GM12878 (cell line): ENCODE data around the gene ZNF610. TPM values are rescaled to one million over a fixed set of nuclear protein-coding genes. Genes with fewer than 3 reads are reported as not detected.

Source experiments
- BACH1 ChIP-seq: fragments of 450-650 bp; IDR thresholded peaks from 2 replicates; pipeline ENCODE4 v1.6.1; 2017; ENCODE audit warnings: mild to moderate bottlenecking, borderline replicate concordance
- BHLHE40 ChIP-seq, 2 experiments: fragments of 450-650 bp in 1 of 2; IDR thresholded peaks; 2 replicates each; pipeline ENCODE4 v1.6.1; 2011 to 2017; ENCODE audit warnings: low read depth in 2 of 2, borderline replicate concordance in 1 of 2, improper control_type of control experiment in 1 of 2, low read length in 1 of 2, mild to moderate bottlenecking in 1 of 2
- DPF2 ChIP-seq: fragments of 450-650 bp; IDR thresholded peaks from 2 replicates; pipeline ENCODE4 v1.6.1; 2017; ENCODE audit warnings: mild to moderate bottlenecking
- EGR1 ChIP-seq, 2 experiments: IDR thresholded peaks; 1 replicate in 1 of 2; 2 replicates in 1 of 2; pipeline ENCODE4 v1.6.1; 2011 to 2012; ENCODE audit warnings: low read depth in 2 of 2, low read length in 2 of 2, borderline replicate concordance in 1 of 2, mild to moderate bottlenecking in 1 of 2, moderate library complexity in 1 of 2
- ETV6 ChIP-seq, 2 experiments: fragments of 450-650 bp in 1 of 2; IDR thresholded peaks in 1 of 2; conservative IDR thresholded peaks in 1 of 2; 2 replicates each; pipeline ENCODE4 v1.6.1; 2014; ENCODE audit warnings: antibody characterized with exemption in 1 of 2, borderline replicate concordance in 1 of 2, low read depth in 1 of 2, mild to moderate bottlenecking in 1 of 2, moderate library complexity in 1 of 2
- HDAC2 ChIP-seq: fragments of 200-600 bp; sonication (generic); IDR thresholded peaks from 2 replicates; pipeline ENCODE4 v1.6.1; 2017
- HDGF ChIP-seq: fragments of 450-650 bp; IDR thresholded peaks from 2 replicates; pipeline ENCODE4 v1.6.1; 2016; ENCODE audit warnings: antibody characterized with exemption
- MYB ChIP-seq: fragments of 150-350 bp; IDR thresholded peaks from 2 replicates; pipeline ENCODE4 v1.6.1; 2014; ENCODE audit warnings: mild to moderate bottlenecking, low read depth, low read length, borderline replicate concordance
- NBN ChIP-seq: fragments of 450-650 bp; IDR thresholded peaks from 2 replicates; pipeline ENCODE4 v1.6.1; 2016
- NR2C1 ChIP-seq: fragments of 450-650 bp; IDR thresholded peaks from 2 replicates; pipeline ENCODE4 v1.6.1; 2017; ENCODE audit warnings: antibody characterized with exemption, mild to moderate bottlenecking, moderate library complexity
- PAX8 ChIP-seq: fragments of 450-650 bp; IDR thresholded peaks from 2 replicates; pipeline ENCODE4 v1.6.1; 2017; ENCODE audit warnings: mild to moderate bottlenecking, moderate library complexity
- POLR2A ChIP-seq: IDR thresholded peaks from 2 replicates; pipeline ENCODE4 v1.6.1; 2011; ENCODE audit warnings: low read depth, mild to moderate bottlenecking, low read length
- POLR2AphosphoS5 ChIP-seq: IDR thresholded peaks from 2 replicates; pipeline ENCODE4 v1.6.1; 2011; ENCODE audit warnings: mild to moderate bottlenecking, low read length, inconsistent platforms
- POU2F2 ChIP-seq: IDR thresholded peaks from 3 replicates; pipeline ENCODE4 v1.6.1; 2011; ENCODE audit warnings: low read depth, mild to moderate bottlenecking, low read length, borderline replicate concordance
- RUNX3 ChIP-seq: IDR thresholded peaks from 2 replicates; pipeline ENCODE4 v1.6.1; 2012; ENCODE audit warnings: low read length, inconsistent platforms
- STAT1 ChIP-seq: fragments of 450-650 bp; conservative IDR thresholded peaks from 2 replicates; pipeline ENCODE4 v1.6.1; 2014; ENCODE audit warnings: antibody characterized with exemption, mild to moderate bottlenecking
- TAF1 ChIP-seq: IDR thresholded peaks from 2 replicates; pipeline ENCODE4 v1.6.1; 2011; ENCODE audit warnings: mild to moderate bottlenecking, low read depth, low read length, borderline replicate concordance
- TCF3 ChIP-seq: IDR thresholded peaks from 2 replicates; pipeline ENCODE4 v1.6.1; 2012; ENCODE audit warnings: low read depth, mild to moderate bottlenecking, low read length, borderline replicate concordance; ENCODE audit not compliant: insufficient read depth
- YY1 ChIP-seq: IDR thresholded peaks from 2 replicates; pipeline ENCODE4 v1.6.1; 2011; ENCODE audit warnings: low read depth, mild to moderate bottlenecking, low read length
- ZNF207 ChIP-seq: fragments of 450-650 bp; IDR thresholded peaks from 2 replicates; pipeline ENCODE4 v1.6.1; 2014; ENCODE audit warnings: antibody characterized with exemption, mild to moderate bottlenecking, borderline replicate concordance
- ZSCAN29 ChIP-seq: fragments of 450-650 bp; IDR thresholded peaks from 2 replicates; pipeline ENCODE4 v1.6.1; 2017; ENCODE audit warnings: mild to moderate bottlenecking, moderate library complexity
- polyA plus RNA-seq, 11 experiments: library from polyadenylated mRNA; depleted of rRNA in 4 of 11; unstranded in 6 of 11; stranded (reverse) in 5 of 11; fragments of >200 nt; fragmentation: Nextera tagmentation in 4 of 11; fragmentation: Illumina TruSeq in 1 of 11; extraction: Ambion mirVana in 4 of 11; extraction: Trizol in 1 of 11; gene quantifications; 1 replicate in 1 of 11; 2 replicates in 10 of 11; pipeline versions ENCODE4 v1.2.1 to v1.2.3, GENCODE V29; 2011 to 2016; ENCODE audit warnings: inconsistent platforms in 2 of 11, missing spikeins in 2 of 11, low read depth in 1 of 11
- total RNA-seq, 4 experiments: library from RNA; depleted of rRNA in 3 of 4; stranded (reverse); fragments of >200 nt in 3 of 4; fragmentation: Illumina TruSeq in 1 of 4; extraction: Trizol in 1 of 4; gene quantifications; 2 replicates each; pipeline versions ENCODE4 v1.2.1 to v1.2.3, GENCODE V29; 2013 to 2021
- TF ChIP-seq, protein P1 (sequence below): fragments of 150-350 bp; IDR thresholded peaks from 2 replicates; pipeline ENCODE4 v1.6.1; 2014; ENCODE audit warnings: mild to moderate bottlenecking, low read depth, low read length
- TF ChIP-seq, protein P2 (sequence below): IDR thresholded peaks from 2 replicates; pipeline ENCODE4 v1.6.1; 2011; ENCODE audit warnings: borderline replicate concordance, low read depth, mild to moderate bottlenecking, moderate library complexity, low read length; ENCODE audit not compliant: insufficient read depth, poor library complexity, severe bottlenecking
- TF ChIP-seq, protein P3 (sequence below): fragments of 450-650 bp; IDR thresholded peaks from 2 replicates; pipeline ENCODE4 v1.6.1; 2017; ENCODE audit warnings: antibody characterized with exemption, mild to moderate bottlenecking, moderate library complexity

ZNF610 gene
- total and polyA plus RNA-seq, 10 of the 15 experiments (the other 5 are each of a cell fraction or from before 2014, with no cell fraction given): 0.11 to 1.2 (median 0.53) TPM

DNA sequence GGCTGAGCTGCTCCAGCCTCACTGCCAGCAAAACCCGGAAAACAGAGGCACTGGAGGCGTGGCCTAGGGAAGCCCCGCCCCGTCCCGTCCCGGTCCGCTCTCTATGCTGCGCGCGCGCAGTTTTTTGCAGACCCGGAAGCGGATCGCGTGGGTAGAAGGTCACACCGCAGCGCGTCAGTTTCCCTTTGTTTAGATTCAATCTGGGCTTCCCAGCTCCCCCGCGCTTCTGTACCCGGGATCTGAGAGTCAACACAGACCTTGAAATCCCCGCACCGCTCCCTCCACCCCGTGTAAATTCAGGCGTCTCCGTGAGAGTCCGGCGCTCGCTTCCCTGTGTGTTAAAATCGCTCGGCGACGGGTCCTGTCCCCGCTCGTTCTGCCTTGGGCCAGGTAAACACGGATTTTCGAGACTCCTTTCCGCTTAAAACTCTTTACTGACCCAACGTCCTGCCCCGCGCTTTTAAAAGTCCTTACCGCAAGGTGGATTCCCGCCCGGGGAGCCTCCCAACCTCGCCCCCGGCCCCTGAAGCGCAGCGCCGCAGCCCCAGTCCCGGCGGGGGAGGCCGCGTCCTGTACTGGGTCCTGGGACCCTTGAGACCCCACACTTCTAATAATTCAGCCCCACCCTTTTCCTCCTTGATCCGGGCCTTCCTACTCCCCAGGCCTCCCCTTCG lies at the start of gene ZNF610 (continued):
- TF ChIP-seq BACH1: no peak
- TF ChIP-seq POLR2AphosphoS5: peak; percentile 73
- peak in 1 of 2 experiments; percentile 60; a peak in 1 of 3 replicates for TF ChIP-seq EGR1 (IDR thresholded peaks at IDR 0.05; ENCODE audit: borderline replicate concordance in 1 of 2, low read depth in 2 of 2, low read length in 2 of 2)
- TF ChIP-seq, protein P1, sequence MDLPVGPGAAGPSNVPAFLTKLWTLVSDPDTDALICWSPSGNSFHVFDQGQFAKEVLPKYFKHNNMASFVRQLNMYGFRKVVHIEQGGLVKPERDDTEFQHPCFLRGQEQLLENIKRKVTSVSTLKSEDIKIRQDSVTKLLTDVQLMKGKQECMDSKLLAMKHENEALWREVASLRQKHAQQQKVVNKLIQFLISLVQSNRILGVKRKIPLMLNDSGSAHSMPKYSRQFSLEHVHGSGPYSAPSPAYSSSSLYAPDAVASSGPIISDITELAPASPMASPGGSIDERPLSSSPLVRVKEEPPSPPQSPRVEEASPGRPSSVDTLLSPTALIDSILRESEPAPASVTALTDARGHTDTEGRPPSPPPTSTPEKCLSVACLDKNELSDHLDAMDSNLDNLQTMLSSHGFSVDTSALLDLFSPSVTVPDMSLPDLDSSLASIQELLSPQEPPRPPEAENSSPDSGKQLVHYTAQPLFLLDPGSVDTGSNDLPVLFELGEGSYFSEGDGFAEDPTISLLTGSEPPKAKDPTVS: no peak
- no peak for TF ChIP-seq HDGF
- TF ChIP-seq NBN: no peak
- TF ChIP-seq MYB: no peak
- TF ChIP-seq HDAC2: no peak
- TF ChIP-seq RUNX3: peak; percentile 26; the same call in 1 of the 2 replicates
- TF ChIP-seq, protein P2, sequence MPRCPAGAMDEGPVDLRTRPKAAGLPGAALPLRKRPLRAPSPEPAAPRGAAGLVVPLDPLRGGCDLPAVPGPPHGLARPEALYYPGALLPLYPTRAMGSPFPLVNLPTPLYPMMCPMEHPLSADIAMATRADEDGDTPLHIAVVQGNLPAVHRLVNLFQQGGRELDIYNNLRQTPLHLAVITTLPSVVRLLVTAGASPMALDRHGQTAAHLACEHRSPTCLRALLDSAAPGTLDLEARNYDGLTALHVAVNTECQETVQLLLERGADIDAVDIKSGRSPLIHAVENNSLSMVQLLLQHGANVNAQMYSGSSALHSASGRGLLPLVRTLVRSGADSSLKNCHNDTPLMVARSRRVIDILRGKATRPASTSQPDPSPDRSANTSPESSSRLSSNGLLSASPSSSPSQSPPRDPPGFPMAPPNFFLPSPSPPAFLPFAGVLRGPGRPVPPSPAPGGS: no peak
- peak; percentile 84 for TF ChIP-seq NR2C1
- no peak for TF ChIP-seq PAX8
- no peak for TF ChIP-seq BHLHE40 (IDR thresholded peaks at IDR 0.05; ENCODE audit: borderline replicate concordance in 1 of 2, low read depth in 2 of 2, low read length in 1 of 2)
- 0 out of 2 replicates have a peak, but pooled peaks have one; percentile 13 for TF ChIP-seq STAT1
- TF ChIP-seq POLR2A: peak; percentile 68
- TF ChIP-seq, protein P3, sequence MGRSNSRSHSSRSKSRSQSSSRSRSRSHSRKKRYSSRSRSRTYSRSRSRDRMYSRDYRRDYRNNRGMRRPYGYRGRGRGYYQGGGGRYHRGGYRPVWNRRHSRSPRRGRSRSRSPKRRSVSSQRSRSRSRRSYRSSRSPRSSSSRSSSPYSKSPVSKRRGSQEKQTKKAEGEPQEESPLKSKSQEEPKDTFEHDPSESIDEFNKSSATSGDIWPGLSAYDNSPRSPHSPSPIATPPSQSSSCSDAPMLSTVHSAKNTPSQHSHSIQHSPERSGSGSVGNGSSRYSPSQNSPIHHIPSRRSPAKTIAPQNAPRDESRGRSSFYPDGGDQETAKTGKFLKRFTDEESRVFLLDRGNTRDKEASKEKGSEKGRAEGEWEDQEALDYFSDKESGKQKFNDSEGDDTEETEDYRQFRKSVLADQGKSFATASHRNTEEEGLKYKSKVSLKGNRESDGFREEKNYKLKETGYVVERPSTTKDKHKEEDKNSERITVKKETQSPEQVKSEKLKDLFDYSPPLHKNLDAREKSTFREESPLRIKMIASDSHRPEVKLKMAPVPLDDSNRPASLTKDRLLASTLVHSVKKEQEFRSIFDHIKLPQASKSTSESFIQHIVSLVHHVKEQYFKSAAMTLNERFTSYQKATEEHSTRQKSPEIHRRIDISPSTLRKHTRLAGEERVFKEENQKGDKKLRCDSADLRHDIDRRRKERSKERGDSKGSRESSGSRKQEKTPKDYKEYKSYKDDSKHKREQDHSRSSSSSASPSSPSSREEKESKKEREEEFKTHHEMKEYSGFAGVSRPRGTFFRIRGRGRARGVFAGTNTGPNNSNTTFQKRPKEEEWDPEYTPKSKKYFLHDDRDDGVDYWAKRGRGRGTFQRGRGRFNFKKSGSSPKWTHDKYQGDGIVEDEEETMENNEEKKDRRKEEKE: no peak
- TF ChIP-seq ETV6 (conservative IDR thresholded peaks at IDR 0.05 in 1 of 2, IDR thresholded peaks at IDR 0.05 in 1 of 2; ENCODE audit: borderline replicate concordance in 1 of 2, low read depth in 1 of 2): no peak
- no peak for TF ChIP-seq ZSCAN29
- peak; percentile 62; the same call in 1 of the 2 replicates for TF ChIP-seq TAF1
- TF ChIP-seq POU2F2: 0 out of 3 replicates have a peak, but pooled peaks have one; percentile 15
- TF ChIP-seq YY1: no peak
- TF ChIP-seq ZNF207: no peak
- no peak for TF ChIP-seq DPF2
- no peak for TF ChIP-seq TCF3
